HG03558 (cell line): ENCODE results near the gene C6orf58.
"Not testable (repeated sequence)": the region's sequence is repeated elsewhere in the genome, so short reads cannot be mapped to it uniquely, and the experiment has no call there.

Experiments used
- ATAC-seq: cut with Tn5 transposase; IDR thresholded peaks from one replicate; pipeline ENCODE4 v1.9.1; 2021; ENCODE audit warnings: moderate number of reproducible peaks; ENCODE audit not compliant: unreplicated experiment; ENCODE audit errors: extremely low read depth

C6orf58 gene

DNA sequence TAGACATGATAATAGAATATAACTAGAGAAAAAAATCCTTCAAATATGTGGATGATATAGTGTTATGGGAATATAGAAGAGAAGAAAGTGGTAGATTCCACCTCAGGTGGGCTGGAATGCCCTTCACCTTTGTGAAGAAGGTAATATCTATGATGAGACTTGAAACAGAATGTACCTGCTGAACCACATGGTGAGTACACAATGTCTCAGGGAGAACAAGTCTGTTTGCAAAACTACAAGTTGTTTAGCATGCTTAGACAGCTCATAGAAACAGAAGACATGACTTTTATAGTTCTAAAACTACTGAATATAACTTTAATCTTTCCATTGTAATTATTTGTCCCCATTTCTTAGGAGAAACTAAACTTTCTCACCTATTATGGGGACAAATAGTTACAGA lies 12.2 kb downstream of the C6orf58 start:
- ATAC-seq, result no peak

GRCh38 chr6:127590344-127590743 lies 13.4 kb downstream of the C6orf58 start:
- no peak for ATAC-seq

GRCh38 chr6:127592964-127593363 lies 16.0 kb downstream of the C6orf58 start:
- ATAC-seq, result no peak

- ATAC-seq, result not testable (repeated sequence)
Observed at GRCh38 chr6:127593456-127593855, 16.5 kb downstream of the C6orf58 start.

DNA sequence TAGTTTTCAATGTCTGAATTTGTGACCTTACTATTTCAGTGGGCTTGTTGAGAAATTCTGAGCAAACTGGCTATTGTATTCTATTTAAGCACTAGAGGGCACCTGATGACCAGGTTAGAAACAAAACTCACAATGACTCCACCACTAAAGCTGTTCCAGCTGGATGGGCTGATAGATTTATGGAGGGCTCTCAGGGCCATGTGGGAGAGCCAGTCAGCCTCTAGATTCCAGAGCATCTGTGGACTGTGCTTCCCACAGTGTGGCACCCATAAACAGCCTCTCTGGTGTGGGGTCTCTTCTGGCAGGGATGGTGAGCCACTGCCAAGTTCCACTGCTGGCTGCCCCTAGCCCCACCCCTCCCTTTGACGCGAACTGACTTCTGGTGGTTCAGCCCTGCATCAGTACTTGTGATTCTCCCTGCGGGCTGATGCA lies 29.2 kb downstream of the C6orf58 start:
- ATAC-seq, result no peak

DNA sequence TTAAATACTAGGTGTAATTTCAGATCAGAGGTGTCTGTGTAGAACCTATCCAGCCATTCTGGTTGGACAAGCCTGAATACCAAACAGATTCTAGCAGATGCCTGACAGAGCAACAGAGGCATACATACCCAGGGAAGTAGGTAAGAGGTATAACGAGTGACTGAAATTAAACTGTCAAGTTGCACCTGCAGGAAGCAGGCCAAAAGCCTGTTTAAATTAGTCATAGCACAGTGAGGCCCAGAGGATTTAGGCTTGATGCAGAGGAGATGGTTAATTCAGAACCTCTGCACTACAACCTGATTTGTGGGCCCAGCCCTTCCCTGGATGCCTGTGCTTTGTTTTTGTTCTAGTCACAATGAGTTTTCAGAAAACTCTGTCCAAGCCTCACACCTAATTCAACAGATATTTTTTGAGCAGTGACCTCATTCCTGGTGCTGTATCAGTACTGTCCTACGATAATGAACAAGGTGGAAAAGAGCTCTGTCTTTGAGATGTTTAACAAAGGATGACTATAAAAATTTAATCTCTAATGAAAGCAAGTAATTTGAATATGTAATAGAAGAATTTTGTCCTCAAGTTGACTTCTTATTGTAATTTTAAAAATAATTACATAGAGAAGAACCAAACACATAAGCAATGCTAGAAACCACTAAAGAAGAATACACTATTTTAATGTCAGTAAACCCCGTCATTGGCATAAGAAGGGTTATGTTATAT lies 31.7 kb downstream of the C6orf58 start:
- ATAC-seq, result no peak

- no peak for ATAC-seq
Observed at GRCh38 chr6:127618729-127619128, 41.8 kb downstream of the C6orf58 start.

DNA sequence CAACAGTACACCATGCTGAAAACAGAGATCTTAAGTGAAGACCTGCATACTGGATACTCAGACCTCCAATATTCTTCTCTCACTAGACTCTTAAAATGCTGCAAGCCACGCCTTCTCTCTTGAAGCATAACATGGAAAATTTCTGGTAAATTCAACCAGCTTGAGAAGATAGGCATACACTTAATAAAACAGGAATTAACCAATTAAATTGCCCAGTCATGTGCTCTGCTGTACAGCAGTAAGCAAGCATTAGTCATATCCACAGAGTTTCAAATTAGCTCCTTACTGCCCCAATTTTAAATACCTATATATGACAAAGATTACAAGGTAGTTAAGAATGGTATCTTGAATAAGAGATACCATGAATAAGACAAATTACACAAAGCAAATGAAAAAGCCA lies 53.8 kb downstream of the C6orf58 start:
- ATAC-seq, result no peak

- ATAC-seq, result no peak
Observed at GRCh38 chr6:127634178-127634577, 57.2 kb downstream of the C6orf58 start.

DNA sequence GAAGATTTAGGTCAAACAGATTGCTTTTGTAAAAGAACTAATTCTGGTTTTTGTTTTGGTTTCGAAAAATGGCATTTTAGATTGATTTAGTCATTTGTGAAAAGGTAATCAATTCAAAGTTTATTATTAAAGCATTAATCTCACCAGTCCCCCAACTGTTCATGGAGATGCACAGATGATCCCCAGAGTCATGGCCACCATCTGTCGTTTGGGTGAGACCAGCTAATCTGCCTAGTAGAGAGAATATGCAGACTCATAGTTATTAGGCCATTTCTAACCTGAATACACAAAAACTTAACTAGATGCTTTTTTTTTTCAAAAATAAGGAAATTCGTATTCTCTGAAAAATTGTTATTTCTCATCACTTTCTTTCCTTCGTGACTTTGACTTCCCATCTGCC lies 58.1 kb downstream of the C6orf58 start:
- no peak for ATAC-seq

- ATAC-seq, result no peak
Observed at GRCh38 chr6:127637830-127638409, 60.9 kb downstream of the C6orf58 start.
